H9 (cell line): ENCODE measurements around the gene VWA8. TPM values are rescaled to one million over a fixed set of nuclear protein-coding genes. Genes with fewer than 3 reads are reported as not detected.

ENCODE experiments used
- DNase-seq: peaks from one replicate; pipeline ENCODE4 v3.0.0-alpha.2; 2017
- H2AFZ ChIP-seq: one replicate; pipeline ENCODE4 v1.6.1; 2013; ENCODE audit warnings: mild to moderate bottlenecking, low read length, control low read depth, moderate library complexity
- H2AK5ac ChIP-seq: 2 replicates; pipeline ENCODE4 v1.6.1; 2013; ENCODE audit warnings: low read length, control low read depth, mixed read lengths; ENCODE audit not compliant: insufficient read length
- H2BK120ac ChIP-seq: one replicate; pipeline ENCODE4 v1.6.1; 2013; ENCODE audit warnings: low read depth, mild to moderate bottlenecking, low read length, control low read depth, inconsistent platforms; ENCODE audit not compliant: poor library complexity, severe bottlenecking
- H2BK12ac ChIP-seq: 2 replicates; pipeline ENCODE4 v1.6.1; 2013; ENCODE audit warnings: low read length, control low read depth, mixed read lengths, low read depth; ENCODE audit not compliant: insufficient read length
- H2BK15ac ChIP-seq: 2 replicates; pipeline ENCODE4 v1.6.1; 2013; ENCODE audit warnings: low read depth, low read length, control low read depth
- H2BK20ac ChIP-seq: one replicate; pipeline ENCODE4 v1.6.1; 2013; ENCODE audit warnings: low read depth, mild to moderate bottlenecking, low read length, control low read depth, inconsistent platforms; ENCODE audit not compliant: poor library complexity, severe bottlenecking
- H2BK5ac ChIP-seq: 2 replicates; pipeline ENCODE4 v1.6.1; 2013; ENCODE audit warnings: low read length, control low read depth, mixed read lengths; ENCODE audit not compliant: insufficient read length
- H3K14ac ChIP-seq: 2 replicates; pipeline ENCODE4 v1.6.1; 2013; ENCODE audit warnings: low read length, control low read depth; ENCODE audit not compliant: insufficient read depth
- H3K18ac ChIP-seq: 2 replicates; pipeline ENCODE4 v1.6.1; 2013; ENCODE audit warnings: low read depth, mild to moderate bottlenecking, mixed read lengths, low read length, control low read depth; ENCODE audit not compliant: insufficient read length
- H3K23ac ChIP-seq: 2 replicates; pipeline ENCODE4 v1.6.1; 2013; ENCODE audit warnings: low read length, control low read depth, mixed read lengths, low read depth; ENCODE audit not compliant: insufficient read length
- H3K23me2 ChIP-seq: 2 replicates; pipeline ENCODE4 v1.6.1; 2013; ENCODE audit warnings: low read depth, mild to moderate bottlenecking, mixed read lengths, low read length, control low read depth; ENCODE audit not compliant: insufficient read length, poor library complexity, severe bottlenecking
- H3K27ac ChIP-seq: 2 replicates; pipeline ENCODE4 v1.5.1; 2013; ENCODE audit warnings: low read length, control low read depth, mixed read lengths, low read depth; ENCODE audit not compliant: insufficient read length
- H3K27me3 ChIP-seq: 2 replicates; pipeline ENCODE4 v1.6.1; 2013; ENCODE audit warnings: low read length, control low read depth, inconsistent platforms; ENCODE audit not compliant: insufficient read depth
- H3K4ac ChIP-seq: 2 replicates; pipeline ENCODE4 v1.6.1; 2013; ENCODE audit warnings: low read depth, mild to moderate bottlenecking, control low read depth, inconsistent platforms, low read length, moderate library complexity
- H3K4me1 ChIP-seq: 2 replicates; pipeline ENCODE4 v1.6.1; 2013; ENCODE audit warnings: low read length, control low read depth, inconsistent platforms; ENCODE audit not compliant: insufficient read depth
- H3K4me2 ChIP-seq: 2 replicates; pipeline ENCODE4 v1.6.1; 2013; ENCODE audit warnings: low read length, control low read depth, mixed read lengths; ENCODE audit not compliant: insufficient read length, insufficient read depth
- H3K56ac ChIP-seq: 2 replicates; pipeline ENCODE4 v1.6.1; 2013; ENCODE audit warnings: low read depth, mild to moderate bottlenecking, mixed read lengths, low read length, control low read depth; ENCODE audit not compliant: insufficient read length
- H3K79me1 ChIP-seq: 2 replicates; pipeline ENCODE4 v1.6.1; 2013; ENCODE audit warnings: low read depth, mild to moderate bottlenecking, moderate library complexity, low read length, control low read depth, inconsistent platforms; ENCODE audit not compliant: insufficient read depth, poor library complexity, severe bottlenecking
- H3K79me2 ChIP-seq: 2 replicates; pipeline ENCODE4 v1.6.1; 2013; ENCODE audit warnings: low read length, control low read depth, inconsistent platforms; ENCODE audit not compliant: insufficient read depth
- H3K9ac ChIP-seq: 2 replicates; pipeline ENCODE4 v1.6.1; 2013; ENCODE audit warnings: low read length, control low read depth, mixed read lengths; ENCODE audit not compliant: insufficient read length; ENCODE audit errors: extremely low read depth
- H3K9me3 ChIP-seq: one replicate; pipeline ENCODE4 v1.6.1; 2013; ENCODE audit warnings: low read depth, low read length, inconsistent platforms; ENCODE audit not compliant: control insufficient read depth
- H3T11ph ChIP-seq: one replicate; pipeline ENCODE4 v1.6.1; 2013; ENCODE audit warnings: mild to moderate bottlenecking, low read length, control low read depth, inconsistent platforms
- H4K20me1 ChIP-seq: one replicate; pipeline ENCODE4 v1.6.1; 2013; ENCODE audit not compliant: control insufficient read depth, insufficient read length, insufficient read depth
- H4K5ac ChIP-seq: 2 replicates; pipeline ENCODE4 v1.6.1; 2013; ENCODE audit warnings: low read depth, mild to moderate bottlenecking, mixed read lengths, low read length, control low read depth; ENCODE audit not compliant: insufficient read length
- H4K8ac ChIP-seq: replicated peaks from 2 replicates; pipeline ENCODE4 v1.6.1; 2013; ENCODE audit warnings: low read length, control low read depth, mixed read lengths, low read depth; ENCODE audit not compliant: insufficient read length
- H4K91ac ChIP-seq: 2 replicates; pipeline ENCODE4 v1.6.1; 2013; ENCODE audit warnings: low read depth, mild to moderate bottlenecking, moderate library complexity, mixed read lengths, low read length, control low read depth; ENCODE audit not compliant: insufficient read length
- H3K27ac Mint-ChIP-seq, 3 experiments: 2 replicates in 2 of 3; 3 replicates in 1 of 3; pipeline ENCODE4 v1.8.0; 2020 to 2021; ENCODE audit warnings: mixed read lengths in 3 of 3, mild to moderate bottlenecking in 1 of 3, moderate library complexity in 1 of 3
- H3K27me3 Mint-ChIP-seq: 2 replicates; pipeline ENCODE4 v1.8.0; 2021; ENCODE audit warnings: low read depth, mild to moderate bottlenecking, moderate library complexity, mixed read lengths
- H3K36me3 Mint-ChIP-seq, 3 experiments: 2 replicates in 2 of 3; 3 replicates in 1 of 3; pipeline ENCODE4 v1.8.0; 2020 to 2021; ENCODE audit warnings: low read depth in 3 of 3, mixed read lengths in 3 of 3; ENCODE audit not compliant: insufficient read depth in 1 of 3
- H3K4me1 Mint-ChIP-seq, 2 experiments: 2 replicates each; pipeline ENCODE4 v1.8.0; 2020; ENCODE audit warnings: mixed read lengths in 2 of 2
- H3K4me3 Mint-ChIP-seq, 2 experiments: 2 replicates in 1 of 2; 3 replicates in 1 of 2; pipeline ENCODE4 v1.8.0; 2020 to 2021; ENCODE audit warnings: mild to moderate bottlenecking in 2 of 2, mixed read lengths in 2 of 2, moderate library complexity in 1 of 2
- H3K9me3 Mint-ChIP-seq, 2 experiments: 2 replicates in 1 of 2; 3 replicates in 1 of 2; pipeline ENCODE4 v1.8.0; 2020; ENCODE audit warnings: mild to moderate bottlenecking in 2 of 2, mixed read lengths in 2 of 2, moderate library complexity in 1 of 2
- CTCF ChIP-seq: fragments of 200-600 bp; sonication (generic); conservative IDR thresholded peaks from 3 replicates; pipeline ENCODE4 v1.8.0; 2021; ENCODE audit warnings: antibody characterized with exemption, mild to moderate bottlenecking
- WGBS: extraction: QIAGEN DNeasy Blood & Tissue Kit; methylation state at CpG from one replicate; pipeline ENCODE4 v1.1.7; 2013; ENCODE audit warnings: missing lambda C conversion rate, low lambda C conversion rate, mixed read lengths; ENCODE audit not compliant: insufficient read length; ENCODE audit errors: extremely low coverage; 5-methylcytosine and 5-hydroxymethylcytosine counted together
- total RNA-seq: library from RNA; stranded (reverse); gene quantifications from 2 replicates; pipeline ENCODE4 v1.2.1, GENCODE V29; 2021

VWA8 gene
- total RNA-seq, 1 experiment from 2014 or later = 17.4 TPM

- H2BK15ac ChIP-seq = no peak overlapping the region
- no peaks in the 10 kb centered on the region for H3K79me2 ChIP-seq
- H3K4me1 ChIP-seq = no peaks in the 10 kb centered on the region
- DNase-seq = no peak
- Mint-ChIP-seq H3K27ac (no peak overlapping the region), H3K36me3 (peaks cover 0 to 5% (median 4%) of the 10 kb centered on the region in 3 experiments; a peak in 2 of 7 replicates), H3K4me3 (no peak overlapping the region), H3K9me3 (no peaks in the 10 kb centered on the region), H3K27me3 (no peaks in the 10 kb centered on the region), H3K4me1 (no peaks in the 10 kb centered on the region)
- no peak overlapping the region for H2BK5ac ChIP-seq
- H3K27me3 ChIP-seq = no peaks in the 10 kb centered on the region
- no peak overlapping the region for H3K14ac ChIP-seq
- H3K9me3 ChIP-seq = no peaks in the 10 kb centered on the region
- H4K91ac ChIP-seq = no peak overlapping the region
- no peak overlapping the region for H4K5ac ChIP-seq
- no peak overlapping the region for H2BK20ac ChIP-seq
- H2BK120ac ChIP-seq = no peak overlapping the region
- H3K23ac ChIP-seq = no peak overlapping the region
- H3K56ac ChIP-seq = no peak overlapping the region
- no CpG with 5 or more reads among the region's 2 CpGs for WGBS
- H4K20me1 ChIP-seq = no peaks in the 10 kb centered on the region
- H3K4ac ChIP-seq = no peak overlapping the region
- no peaks in the 10 kb centered on the region for H3K79me1 ChIP-seq
- no peak overlapping the region for H3K4me2 ChIP-seq
- no peak overlapping the region for H2AFZ ChIP-seq
- H3K23me2 ChIP-seq = no peaks in the 10 kb centered on the region
- TF ChIP-seq CTCF = no peak
- no peak overlapping the region for H2AK5ac ChIP-seq
- no peak overlapping the region for H3K18ac ChIP-seq
- no peak overlapping the region for H4K8ac ChIP-seq
- H3K9ac ChIP-seq = no peak overlapping the region
- no peak overlapping the region for H2BK12ac ChIP-seq
- H3T11ph ChIP-seq = no peak overlapping the region
- no peak overlapping the region for H3K27ac ChIP-seq
These were observed 354.3 kb downstream of the VWA8 start for GRCh38 chr13:41606646-41607045.
